GM10266 (cell line): Measurements from ENCODE around the gene ACP4.
"Not testable (repeated sequence)": the region's sequence is repeated elsewhere in the genome, so short reads cannot be mapped to it uniquely, and the experiment has no call there.

Experiments
- DNase-seq: peaks from one replicate; pipeline ENCODE4 v3.0.0; 2012; ENCODE audit errors: extremely low spot score
- CTCF ChIP-seq: IDR thresholded peaks from 2 replicates; pipeline ENCODE4 v1.5.1; 2012; ENCODE audit warnings: mild to moderate bottlenecking, low read depth; ENCODE audit not compliant: control insufficient read depth, insufficient read depth; ENCODE audit errors: missing control alignments

The ACP4 gene

GRCh38 chr19:50753879-50754278 is 36.3 kb upstream of the ACP4 start:
- TF ChIP-seq CTCF, result no peak
- DNase-seq, result no peak

GRCh38 chr19:50756244-50756643 is 34.0 kb upstream of the ACP4 start:
- DNase-seq, result not testable (repeated sequence)

- not testable (repeated sequence) for DNase-seq
These were observed 32.6 kb upstream of the ACP4 start for GRCh38 chr19:50757624-50758023.

- not testable (repeated sequence) for DNase-seq
These were observed 31.1 kb upstream of the ACP4 start for GRCh38 chr19:50759076-50759475.

GRCh38 chr19:50759886-50760285 is 30.3 kb upstream of the ACP4 start:
- no peak for TF ChIP-seq CTCF

GRCh38 chr19:50761501-50761900 is 28.7 kb upstream of the ACP4 start:
- DNase-seq, result not testable (repeated sequence)

More at GRCh38 chr19:50759886-50760285, 30.3 kb upstream of the ACP4 start:
- DNase-seq, result peak; percentile 29

- DNase-seq, result not testable (repeated sequence)
These were observed 26.7 kb upstream of the ACP4 start for GRCh38 chr19:50763521-50763920.

GRCh38 chr19:50764409-50764808 is 25.8 kb upstream of the ACP4 start:
- no peak for TF ChIP-seq CTCF
- no peak for DNase-seq

- DNase-seq, result not testable (repeated sequence)
These were observed 23.5 kb upstream of the ACP4 start for GRCh38 chr19:50766746-50767145.

- not testable (repeated sequence) for DNase-seq
These were observed 23.0 kb upstream of the ACP4 start for GRCh38 chr19:50767263-50767662.

- no peak for TF ChIP-seq CTCF
- no peak for DNase-seq
These were observed 21.9 kb upstream of the ACP4 start for GRCh38 chr19:50768277-50768676.

- not testable (repeated sequence) for DNase-seq
These were observed 20.1 kb upstream of the ACP4 start, which contains the start of gene GPR32 for GRCh38 chr19:50770164-50770563. Gene GPR32, plus strand, starts transcription at chr19:50770464. Its CDS starts 137 bp downstream, at chr19:50770601.
